Measurements from ENCODE around the gene RASA3.
"Not testable (repeated sequence)": the region's sequence is repeated elsewhere in the genome, so short reads cannot be mapped to it uniquely, and the experiment has no call there.

DNA sequence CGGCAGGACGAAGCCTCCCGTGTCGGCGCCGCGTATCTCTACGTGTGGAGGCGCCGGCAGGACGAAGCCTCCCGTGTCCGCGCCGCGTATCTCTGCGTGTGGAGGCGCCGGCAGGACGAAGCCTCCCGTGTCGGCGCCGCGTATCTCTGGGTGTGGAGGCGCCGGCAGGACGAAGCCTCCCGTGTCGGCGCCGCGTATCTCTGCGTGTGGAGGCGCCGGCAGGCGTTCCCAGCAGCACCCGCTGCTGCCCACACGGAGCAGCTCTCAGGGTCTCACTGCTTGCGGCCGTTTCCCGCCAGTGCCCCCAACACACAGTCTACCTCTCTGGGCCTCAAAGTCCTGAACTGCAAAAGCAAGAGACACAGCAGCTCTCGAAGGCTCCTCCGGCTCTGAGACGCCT lies 56.6 kb downstream of the RASA3 start:
- TF ChIP-seq PHF8 (conservative IDR thresholded peaks at IDR 0.05; ENCODE audit: low read depth, low read length); ZNF274 (IDR thresholded peaks at IDR 0.05; ENCODE audit: borderline replicate concordance, extremely low read depth, low read length); KDM1A (IDR thresholded peaks at IDR 0.05; ENCODE audit: borderline replicate concordance, low read length); HDAC2 (IDR thresholded peaks at IDR 0.05; ENCODE audit: borderline replicate concordance in 1 of 2, low read depth in 2 of 2, low read length in 2 of 2); EZH2 (IDR thresholded peaks at IDR 0.05; ENCODE audit: low read depth, low read length, severe bottlenecking); HDAC6 (IDR thresholded peaks at IDR 0.05; ENCODE audit: low read depth, low read length); SP1 (IDR thresholded peaks at IDR 0.05; ENCODE audit: low read depth, low read length); POLR2AphosphoS5 (IDR thresholded peaks at IDR 0.05; ENCODE audit: low read depth, low read length); JUN (IDR thresholded peaks at IDR 0.05; ENCODE audit: low read depth, low read length): not testable (repeated sequence)
- TF ChIP-seq, protein P1, sequence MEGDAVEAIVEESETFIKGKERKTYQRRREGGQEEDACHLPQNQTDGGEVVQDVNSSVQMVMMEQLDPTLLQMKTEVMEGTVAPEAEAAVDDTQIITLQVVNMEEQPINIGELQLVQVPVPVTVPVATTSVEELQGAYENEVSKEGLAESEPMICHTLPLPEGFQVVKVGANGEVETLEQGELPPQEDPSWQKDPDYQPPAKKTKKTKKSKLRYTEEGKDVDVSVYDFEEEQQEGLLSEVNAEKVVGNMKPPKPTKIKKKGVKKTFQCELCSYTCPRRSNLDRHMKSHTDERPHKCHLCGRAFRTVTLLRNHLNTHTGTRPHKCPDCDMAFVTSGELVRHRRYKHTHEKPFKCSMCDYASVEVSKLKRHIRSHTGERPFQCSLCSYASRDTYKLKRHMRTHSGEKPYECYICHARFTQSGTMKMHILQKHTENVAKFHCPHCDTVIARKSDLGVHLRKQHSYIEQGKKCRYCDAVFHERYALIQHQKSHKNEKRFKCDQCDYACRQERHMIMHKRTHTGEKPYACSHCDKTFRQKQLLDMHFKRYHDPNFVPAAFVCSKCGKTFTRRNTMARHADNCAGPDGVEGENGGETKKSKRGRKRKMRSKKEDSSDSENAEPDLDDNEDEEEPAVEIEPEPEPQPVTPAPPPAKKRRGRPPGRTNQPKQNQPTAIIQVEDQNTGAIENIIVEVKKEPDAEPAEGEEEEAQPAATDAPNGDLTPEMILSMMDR (IDR thresholded peaks at IDR 0.05; ENCODE audit: control extremely low read depth in 1 of 3, insufficient read depth in 1 of 3, low read depth in 1 of 3, low read length in 3 of 3) = not testable (repeated sequence)
